ENCODE data around the gene EPOP. TPM values are rescaled to one million over a fixed set of nuclear protein-coding genes. Genes with fewer than 3 reads are reported as not detected.

EPOP gene
- total RNA-seq, 5 donors from 2014 or later (not counting 1 experiment from before 2014, with no cell fraction given) = 0.68 to 1.6 (median 0.90) TPM

DNA sequence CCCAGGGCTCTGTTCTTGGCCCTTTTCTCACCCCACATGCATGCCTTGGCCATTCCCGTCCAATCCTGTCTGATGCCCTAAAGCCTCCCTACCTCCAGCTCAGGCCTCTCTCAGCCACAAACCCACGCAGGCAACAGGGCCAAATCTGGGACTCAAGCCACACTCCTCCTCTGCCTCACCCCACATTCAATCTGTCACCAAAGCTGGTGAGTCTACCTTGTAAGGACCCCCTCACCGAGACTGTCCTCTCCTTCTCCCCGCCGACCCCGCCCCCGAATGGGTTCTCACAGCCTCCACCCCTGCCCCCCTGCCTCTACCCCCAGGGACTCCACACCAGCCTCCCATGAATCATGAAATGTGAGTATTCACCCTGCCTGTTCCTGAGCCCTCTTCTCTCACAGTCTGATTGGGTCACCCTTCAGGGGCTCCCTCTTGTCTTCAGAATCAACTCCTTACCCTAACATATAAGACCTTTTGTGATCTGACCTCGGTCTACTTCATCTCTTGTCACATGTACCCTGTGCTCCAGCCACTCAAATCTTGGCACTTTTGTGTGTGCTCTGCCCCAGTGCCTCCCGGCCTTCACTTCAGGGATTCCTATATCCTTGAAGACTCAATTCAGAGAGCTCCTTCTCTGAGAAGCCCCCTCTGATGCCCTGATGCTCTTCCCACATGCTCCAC lies 10.7 kb downstream of the EPOP start:
- no peak overlapping the region for H3K27ac ChIP-seq (ENCODE audit: low read length)
- WGBS (ENCODE audit: insufficient coverage) = 78% methylated on average over 7 of the region's 9 CpGs
- POLR2A ChIA-PET = interaction anchor here in 1 of 2 donors (0.8 kb wide), 1 partner anchor 1547 kb away, joined by 4 read pairs; no protein-coding TSS in a partner anchor

DNA sequence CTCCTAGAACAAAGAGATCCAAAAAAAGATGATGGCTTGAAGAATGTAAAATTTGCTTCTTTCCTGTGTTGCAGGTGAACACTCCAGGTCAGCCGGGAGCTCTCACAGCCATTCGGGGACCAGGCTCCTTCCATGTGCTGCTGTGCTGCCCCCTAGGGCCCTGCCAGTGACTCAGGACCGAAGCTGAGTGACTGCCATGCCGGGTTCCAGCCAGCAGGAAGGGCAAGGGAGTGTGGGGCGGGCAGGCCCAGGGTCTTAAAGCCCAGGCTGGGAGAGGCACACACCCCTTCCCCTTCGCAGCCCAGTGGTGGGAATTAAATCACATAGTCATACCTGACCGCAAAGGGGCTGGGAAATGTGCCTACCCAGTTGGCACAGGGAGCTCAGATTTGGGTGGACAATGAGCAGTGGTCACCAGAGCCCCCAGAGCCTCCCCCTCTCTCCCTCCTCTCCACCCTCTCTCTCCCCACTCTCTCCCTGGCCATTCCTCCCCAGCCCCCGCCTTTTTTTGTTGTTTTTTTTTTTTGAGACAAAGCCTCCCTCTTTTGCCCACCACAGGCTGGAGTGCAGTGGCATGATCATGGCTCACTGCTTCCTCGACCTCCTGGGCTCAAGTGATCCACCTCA lies 11.5 kb downstream of the EPOP start:
- no peak overlapping the region for H3K4me3 Mint-ChIP-seq
- H3K27me3 Mint-ChIP-seq = peaks cover 20 to 42% of the 10 kb centered on the region in 2 donors
- peaks cover 6 to 9% (median 7%) of the 10 kb centered on the region in 3 donors for H3K4me1 Mint-ChIP-seq
- CTCF ChIA-PET = interaction anchor here (0.5 to 1.4 kb wide), 7 partner anchors 14 to 177 kb away, joined by 3 to 12 read pairs (median 4); no protein-coding TSS in a partner anchor
- peaks cover 0 to 57% of the 10 kb centered on the region in 2 experiments for H3K27me3 ChIP-seq (replicated peaks in 1 of 2; ENCODE audit: control insufficient read depth in 2 of 2, extremely low read depth in 1 of 2, insufficient read depth in 2 of 2, low read length in 1 of 2)
- no peaks in the 10 kb centered on the region for H3K36me3 Mint-ChIP-seq
- H3K9me3 ChIP-seq = no peaks in the 10 kb centered on the region
- WGBS (ENCODE audit: insufficient coverage) = 15% methylated on average over 7 of the region's 9 CpGs
- H3K9me3 Mint-ChIP-seq = no peaks in the 10 kb centered on the region
- DNase-seq = peak in 8 of 35 experiments; percentile 12 to 48 (median 22)
- peaks cover 0 to 8% of the 10 kb centered on the region in 2 experiments for H3K4me1 ChIP-seq (ENCODE audit: control insufficient read depth in 1 of 2, extremely low read depth in 1 of 2, insufficient read depth in 2 of 2, low read length in 2 of 2)
- peak in 3 of 4 experiments; percentile 51 to 68 (median 53) for ATAC-seq (replicated peaks in 1 of 4)
- no peak overlapping the region for H3K27ac ChIP-seq (ENCODE audit: low read length)
- H3K36me3 ChIP-seq (ENCODE audit: control insufficient read depth in 2 of 2, extremely low read depth in 1 of 2, insufficient read depth in 1 of 2, low read length in 1 of 2) = no peaks in the 10 kb centered on the region
- H3K4me3 ChIP-seq (ENCODE audit: control insufficient read depth in 1 of 2, extremely low read depth in 1 of 2, low read length in 1 of 2) = no peak overlapping the region
- POLR2A ChIA-PET = interaction anchor here in 1 of 2 donors (0.6 to 0.8 kb wide), 3 partner anchors 47 to 1548 kb away, joined by 4 to 6 read pairs (median 5); no protein-coding TSS in a partner anchor
- H3K27ac Mint-ChIP-seq = no peak overlapping the region

More for the DNA sequence above, 10.7 kb downstream of the EPOP start:
- H3K9me3 Mint-ChIP-seq = no peaks in the 10 kb centered on the region
- no peaks in the 10 kb centered on the region for H3K36me3 ChIP-seq (ENCODE audit: control insufficient read depth in 2 of 2, extremely low read depth in 1 of 2, insufficient read depth in 1 of 2, low read length in 1 of 2)
- H3K4me1 Mint-ChIP-seq = peaks cover 0 to 4% (median 0%) of the 10 kb centered on the region in 3 donors
- H3K36me3 Mint-ChIP-seq = no peaks in the 10 kb centered on the region
- H3K27me3 ChIP-seq (replicated peaks in 1 of 2; ENCODE audit: control insufficient read depth in 2 of 2, extremely low read depth in 1 of 2, insufficient read depth in 2 of 2, low read length in 1 of 2) = peaks cover 2 to 57% of the 10 kb centered on the region in 2 experiments
- no peaks in the 10 kb centered on the region for H3K9me3 ChIP-seq
- H3K27ac Mint-ChIP-seq = no peak overlapping the region
- CTCF ChIA-PET = interaction anchor here (0.7 to 1.4 kb wide), 2 partner anchors 105 to 109 kb away, joined by 4 read pairs; no protein-coding TSS in a partner anchor
- DNase-seq = no peak
- H3K27me3 Mint-ChIP-seq = peaks cover 25 to 45% of the 10 kb centered on the region in 2 donors
- no peak overlapping the region for H3K4me3 Mint-ChIP-seq
- ATAC-seq (replicated peaks in 1 of 4) = no peak
- H3K4me1 ChIP-seq (ENCODE audit: control insufficient read depth in 1 of 2, extremely low read depth in 1 of 2, insufficient read depth in 2 of 2, low read length in 2 of 2) = no peaks in the 10 kb centered on the region
- no peak overlapping the region for H3K4me3 ChIP-seq (ENCODE audit: control insufficient read depth in 1 of 2, extremely low read depth in 1 of 2, low read length in 1 of 2)

DNA sequence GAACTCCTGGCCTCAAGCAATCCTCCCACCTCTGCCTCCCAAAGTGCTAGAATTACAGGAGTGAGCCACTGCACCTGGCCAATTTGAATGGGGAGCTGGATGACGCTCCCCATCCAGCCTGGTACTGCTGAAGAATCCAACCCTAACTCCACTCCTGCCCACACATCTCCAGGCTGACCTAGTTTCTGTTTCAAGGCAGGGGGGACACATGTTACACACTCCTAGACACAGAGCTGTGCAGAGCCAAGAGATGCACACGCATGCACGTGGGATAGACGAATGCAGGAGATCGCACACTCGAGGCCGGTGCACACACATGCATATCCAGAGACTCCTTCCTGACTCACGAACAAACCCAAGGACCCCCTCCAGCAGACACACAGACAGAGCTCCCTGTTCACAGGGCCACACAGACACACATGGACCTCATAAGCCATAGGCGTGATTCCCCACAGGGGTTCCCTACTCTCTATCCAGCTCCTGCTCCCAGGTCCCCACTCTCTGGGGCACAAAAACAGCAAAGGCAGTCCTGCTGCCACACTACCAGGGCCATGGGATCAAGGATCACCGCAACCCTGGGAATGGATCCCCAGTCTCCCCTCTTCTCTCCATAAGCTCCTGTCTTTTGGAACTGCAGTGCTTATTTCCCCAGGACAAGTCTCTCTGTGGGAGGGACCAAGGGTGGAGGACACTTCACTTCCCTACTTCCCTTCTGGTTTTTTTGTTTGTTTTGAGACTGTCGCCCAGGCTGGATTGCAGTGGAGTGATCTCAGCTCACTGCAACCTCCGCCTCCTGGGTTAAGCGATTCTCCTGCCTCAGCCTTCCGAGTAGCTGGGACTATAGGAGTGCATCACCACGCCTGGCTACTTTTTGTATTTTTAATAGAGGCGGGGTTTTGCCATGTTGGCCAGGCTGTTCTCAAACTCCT lies 14.4 kb downstream of the EPOP start:
- Histone ChIP-seq H3K36me3 (ENCODE audit: control insufficient read depth in 2 of 2, extremely low read depth in 1 of 2, insufficient read depth in 1 of 2, low read length in 1 of 2) (no peaks in the 10 kb centered on the region), H3K4me1 (ENCODE audit: control insufficient read depth in 1 of 2, extremely low read depth in 1 of 2, insufficient read depth in 2 of 2, low read length in 2 of 2) (peaks cover 0 to 10% of the 10 kb centered on the region in 2 experiments), H3K27me3 (replicated peaks in 1 of 2; ENCODE audit: control insufficient read depth in 2 of 2, extremely low read depth in 1 of 2, insufficient read depth in 2 of 2, low read length in 1 of 2) (peaks cover 0 to 70% of the 10 kb centered on the region in 2 experiments), H3K27ac (ENCODE audit: low read length) (no peak overlapping the region), H3K4me3 (ENCODE audit: control insufficient read depth in 1 of 2, extremely low read depth in 1 of 2, low read length in 1 of 2) (no peak overlapping the region), H3K9me3 (no peaks in the 10 kb centered on the region)
- Mint-ChIP-seq H3K27me3 (peaks cover 16 to 45% of the 10 kb centered on the region in 2 donors), H3K36me3 (no peaks in the 10 kb centered on the region), H3K9me3 (no peaks in the 10 kb centered on the region), H3K4me3 (no peak overlapping the region), H3K27ac (peak overlapping the region in 1 of 2 donors; percentile 32), H3K4me1 (peaks cover 7 to 16% (median 12%) of the 10 kb centered on the region in 3 donors)
- DNase-seq (no peak), ATAC-seq (replicated peaks in 1 of 4) (no peak)
- WGBS (ENCODE audit: insufficient coverage) = 85% methylated on average over 11 of the region's 16 CpGs
- ChIA-PET CTCF (interaction anchor here (0.7 to 1.0 kb wide), 2 partner anchors 428 to 807 kb away, joined by 4 to 5 read pairs; no protein-coding TSS in a partner anchor), POLR2A (interaction anchor here in 1 of 2 donors (0.6 kb wide), 1 partner anchor 804 kb away, joined by 5 read pairs; no protein-coding TSS in a partner anchor)

DNA sequence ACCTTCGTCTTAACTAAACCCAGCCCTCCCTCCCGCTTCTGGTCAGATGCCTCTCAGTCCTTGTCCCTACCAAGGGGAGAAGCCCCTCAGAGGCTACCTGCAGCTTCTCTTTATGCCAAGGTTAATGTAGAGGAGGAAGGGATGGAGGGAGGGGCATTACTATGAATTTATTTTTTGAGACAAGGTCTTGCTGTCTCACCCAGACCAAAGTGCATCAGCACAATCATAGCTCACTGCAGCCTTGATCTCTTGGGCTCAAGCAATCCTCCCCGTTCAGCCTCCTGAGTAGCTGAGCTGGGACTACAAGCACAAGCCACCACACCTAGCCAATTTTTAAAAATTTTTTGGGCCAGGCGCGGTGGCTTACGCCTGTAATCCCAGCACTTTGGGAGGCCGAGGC lies 15.3 kb downstream of the EPOP start:
- Histone ChIP-seq H3K4me1 (ENCODE audit: control insufficient read depth in 1 of 2, extremely low read depth in 1 of 2, insufficient read depth in 2 of 2, low read length in 2 of 2) (peaks cover 0 to 15% of the 10 kb centered on the region in 2 experiments), H3K4me3 (ENCODE audit: control insufficient read depth in 1 of 2, extremely low read depth in 1 of 2, low read length in 1 of 2) (no peak overlapping the region), H3K27me3 (replicated peaks in 1 of 2; ENCODE audit: control insufficient read depth in 2 of 2, extremely low read depth in 1 of 2, insufficient read depth in 2 of 2, low read length in 1 of 2) (peaks cover 0 to 76% of the 10 kb centered on the region in 2 experiments), H3K9me3 (no peaks in the 10 kb centered on the region), H3K27ac (ENCODE audit: low read length) (no peak overlapping the region), H3K36me3 (ENCODE audit: control insufficient read depth in 2 of 2, extremely low read depth in 1 of 2, insufficient read depth in 1 of 2, low read length in 1 of 2) (no peaks in the 10 kb centered on the region)
- peaks cover 10 to 20% (median 17%) of the 10 kb centered on the region in 3 donors for H3K4me1 Mint-ChIP-seq
- ChIA-PET POLR2A (interaction anchor here in 1 of 2 donors (0.6 kb wide), 1 partner anchor 803 kb away, joined by 5 read pairs; no protein-coding TSS in a partner anchor), CTCF (interaction anchor here in 1 of 2 donors (0.7 kb wide), 1 partner anchor 429 kb away, joined by 4 read pairs; no protein-coding TSS in a partner anchor)
- WGBS (ENCODE audit: insufficient coverage) = no CpG with 5 or more reads among the region's 7 CpGs
- H3K27ac Mint-ChIP-seq = no peak overlapping the region
- no peaks in the 10 kb centered on the region for H3K9me3 Mint-ChIP-seq
- no peaks in the 10 kb centered on the region for H3K36me3 Mint-ChIP-seq
- H3K27me3 Mint-ChIP-seq = peaks cover 20 to 45% of the 10 kb centered on the region in 2 donors
- no peak for DNase-seq
- ATAC-seq (replicated peaks in 1 of 4) = no peak
- no peak overlapping the region for H3K4me3 Mint-ChIP-seq

DNA sequence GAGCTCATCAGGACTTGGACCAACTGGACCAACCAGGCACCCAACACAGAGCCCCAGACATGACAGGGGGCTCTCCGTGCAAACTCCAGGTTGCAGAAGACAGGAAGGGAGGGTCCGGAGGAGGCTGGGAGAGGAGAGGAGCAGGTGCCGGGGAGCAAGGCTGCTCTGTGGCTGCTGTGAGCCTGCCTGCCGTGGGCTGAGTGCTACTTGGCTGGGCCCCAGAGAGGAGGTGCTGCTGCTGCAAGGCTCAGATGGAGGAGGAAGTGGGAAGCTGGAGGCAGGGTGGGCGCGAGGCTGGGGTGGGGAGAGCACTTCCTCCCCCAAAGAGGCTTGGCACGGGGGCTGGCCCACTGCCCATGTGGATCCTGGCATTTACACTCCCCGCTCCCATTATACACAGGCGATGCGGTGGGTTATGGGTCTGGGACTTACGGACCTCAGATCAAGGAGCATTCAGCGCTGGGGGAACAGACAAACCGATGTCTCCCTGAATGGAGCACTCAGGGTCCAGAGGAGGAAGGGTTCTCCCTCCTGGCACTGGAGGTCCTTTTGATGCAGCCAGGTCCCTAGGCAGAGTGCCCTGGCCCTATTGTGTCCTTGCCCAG lies 15.9 kb downstream of the EPOP start:
- Mint-ChIP-seq H3K27me3 (peaks cover 22 to 45% of the 10 kb centered on the region in 2 donors), H3K4me1 (peaks cover 14 to 26% (median 21%) of the 10 kb centered on the region in 3 donors), H3K27ac (no peak overlapping the region), H3K4me3 (no peak overlapping the region), H3K36me3 (no peaks in the 10 kb centered on the region), H3K9me3 (no peaks in the 10 kb centered on the region)
- POLR2A ChIA-PET = interaction anchor here in 1 of 2 donors (0.7 kb wide), 1 partner anchor 9 kb away, joined by 3 read pairs; no protein-coding TSS in a partner anchor
- 43% methylated on average over 9 of the region's 13 CpGs for WGBS (ENCODE audit: insufficient coverage)
- Histone ChIP-seq H3K36me3 (ENCODE audit: control insufficient read depth in 2 of 2, extremely low read depth in 1 of 2, insufficient read depth in 1 of 2, low read length in 1 of 2) (no peaks in the 10 kb centered on the region), H3K9me3 (no peaks in the 10 kb centered on the region), H3K27me3 (replicated peaks in 1 of 2; ENCODE audit: control insufficient read depth in 2 of 2, extremely low read depth in 1 of 2, insufficient read depth in 2 of 2, low read length in 1 of 2) (peaks cover 0 to 76% of the 10 kb centered on the region in 2 experiments), H3K4me1 (ENCODE audit: control insufficient read depth in 1 of 2, extremely low read depth in 1 of 2, insufficient read depth in 2 of 2, low read length in 2 of 2) (peaks cover 0 to 19% of the 10 kb centered on the region in 2 experiments), H3K4me3 (ENCODE audit: control insufficient read depth in 1 of 2, extremely low read depth in 1 of 2, low read length in 1 of 2) (no peak overlapping the region), H3K27ac (ENCODE audit: low read length) (no peak overlapping the region)
- ATAC-seq (replicated peaks in 1 of 4) (no peak), DNase-seq (no peak)
- CTCF ChIA-PET = no interaction called here
